Gastroesophageal sphincter (tissue), 3 donors: ENCODE measurements around the gene KRT17.
"Not testable (repeated sequence)": the region's sequence is repeated elsewhere in the genome, so short reads cannot be mapped to it uniquely, and the experiment has no call there.

Experiments
- CTCF ChIP-seq, 4 experiments: fragments of 200-600 bp in 2 of 4; fragments of 450-650 bp in 2 of 4; sonication (generic) in 1 of 4; IDR thresholded peaks; one replicate each; pipeline ENCODE4 v1.5.1; 2017 to 2019; ENCODE audit warnings: antibody characterized with exemption in 4 of 4, mild to moderate bottlenecking in 2 of 4, moderate library complexity in 2 of 4
- EP300 ChIP-seq: sonication (generic); formaldehyde crosslinking; IDR thresholded peaks from one replicate; pipeline ENCODE4 v1.6.1; 2017; ENCODE audit warnings: antibody characterized with exemption, mild to moderate bottlenecking
- POLR2A ChIP-seq, 2 donors: fragments of 450-650 bp; IDR thresholded peaks; one replicate each; pipeline ENCODE4 v1.6.1; 2017; ENCODE audit warnings: antibody characterized with exemption in 2 of 2, mild to moderate bottlenecking in 2 of 2, moderate library complexity in 1 of 2
- POLR2AphosphoS5 ChIP-seq: sonication (generic); formaldehyde crosslinking; IDR thresholded peaks from one replicate; pipeline ENCODE4 v1.6.1; 2017; ENCODE audit warnings: antibody characterized with exemption

GRCh38 chr17:41621435-41621817 is 2.9 kb downstream of the KRT17 start:
- not testable (repeated sequence) for TF ChIP-seq POLR2AphosphoS5; EP300; CTCF (IDR thresholded peaks at IDR 0.05); POLR2A (IDR thresholded peaks at IDR 0.05)
